Liver (tissue), 9 donors: ENCODE results near the gene TMCC2. TPM values are rescaled to one million over a fixed set of nuclear protein-coding genes. Genes with fewer than 3 reads are reported as not detected.

Experiments
- DNase-seq: peaks from one replicate; pipeline ENCODE4 v3.0.0-alpha.2; 2017; ENCODE audit warnings: low spot score
- H3K27ac ChIP-seq, 2 donors: one replicate each; pipeline ENCODE4 v1.7.0; 2013; ENCODE audit warnings: inconsistent platforms in 2 of 2, low read length in 2 of 2, control low read depth in 1 of 2, low read depth in 1 of 2, mild to moderate bottlenecking in 1 of 2
- H3K27me3 ChIP-seq, 4 donors: one replicate each; pipeline versions ENCODE4 v1.6.1 to v1.7.0; 2013; ENCODE audit warnings: low read length in 3 of 4, inconsistent platforms in 1 of 4, mild to moderate bottlenecking in 1 of 4, moderate library complexity in 1 of 4; ENCODE audit not compliant: control insufficient read depth in 4 of 4, insufficient read depth in 4 of 4
- H3K36me3 ChIP-seq, 4 donors: one replicate each; pipeline versions ENCODE4 v1.6.1 to v1.7.0; 2013; ENCODE audit warnings: low read length in 3 of 4, mild to moderate bottlenecking in 3 of 4, low read depth in 1 of 4, moderate library complexity in 1 of 4; ENCODE audit not compliant: control insufficient read depth in 4 of 4, insufficient read depth in 3 of 4
- H3K4me1 ChIP-seq, 4 donors: one replicate each; pipeline versions ENCODE4 v1.6.1 to v1.7.0; 2013; ENCODE audit warnings: low read length in 3 of 4, mild to moderate bottlenecking in 3 of 4, moderate library complexity in 1 of 4; ENCODE audit not compliant: control insufficient read depth in 4 of 4, insufficient read depth in 4 of 4
- H3K4me3 ChIP-seq, 3 donors: one replicate each; pipeline versions ENCODE4 v1.6.1 to v1.7.0; 2013; ENCODE audit warnings: low read length in 3 of 3, control low read depth in 1 of 3, low read depth in 1 of 3, mild to moderate bottlenecking in 1 of 3
- H3K9ac ChIP-seq, 2 donors: one replicate each; pipeline ENCODE4 v1.7.0; 2013; ENCODE audit warnings: low read length in 2 of 2, mild to moderate bottlenecking in 2 of 2, moderate library complexity in 2 of 2, control low read depth in 1 of 2, low read depth in 1 of 2
- H3K9me3 ChIP-seq, 4 donors: one replicate each; pipeline versions ENCODE4 v1.6.1 to v1.7.0; 2013; ENCODE audit warnings: low read length in 3 of 4; ENCODE audit not compliant: control insufficient read depth in 4 of 4
- EGR1 ChIP-seq, 2 donors: IDR thresholded peaks; 2 replicates each; pipeline ENCODE4 v1.6.1; 2016 to 2018; ENCODE audit warnings: antibody characterized with exemption in 2 of 2, low read depth in 2 of 2
- FOXA1 ChIP-seq: IDR thresholded peaks from 2 replicates; pipeline ENCODE4 v1.6.1; 2016; ENCODE audit warnings: antibody characterized with exemption
- FOXA2 ChIP-seq: IDR thresholded peaks from 2 replicates; pipeline ENCODE4 v1.6.1; 2016; ENCODE audit warnings: antibody characterized with exemption
- GABPA ChIP-seq, 2 donors: IDR thresholded peaks in 1 of 2; conservative IDR thresholded peaks in 1 of 2; 2 replicates each; pipeline ENCODE4 v1.6.1; 2016; ENCODE audit warnings: antibody characterized with exemption in 2 of 2, mild to moderate bottlenecking in 1 of 2, moderate library complexity in 1 of 2
- HNF4A ChIP-seq, 2 donors: conservative IDR thresholded peaks; 2 replicates each; pipeline ENCODE4 v1.6.1; 2016; ENCODE audit warnings: antibody characterized with exemption in 2 of 2, mild to moderate bottlenecking in 2 of 2
- HNF4G ChIP-seq: IDR thresholded peaks from 2 replicates; pipeline ENCODE4 v1.6.1; 2016; ENCODE audit warnings: antibody characterized with exemption
- JUND ChIP-seq, 2 donors: IDR thresholded peaks; 2 replicates each; pipeline ENCODE4 v1.6.1; 2016; ENCODE audit warnings: antibody characterized with exemption in 2 of 2
- NR2F2 ChIP-seq: IDR thresholded peaks from 2 replicates; pipeline ENCODE4 v1.6.1; 2016; ENCODE audit warnings: antibody characterized with exemption
- RAD21 ChIP-seq, 2 donors: IDR thresholded peaks; 2 replicates each; pipeline ENCODE4 v1.6.1; 2016; ENCODE audit warnings: antibody characterized with exemption in 2 of 2, mild to moderate bottlenecking in 2 of 2
- RXRA ChIP-seq, 2 donors: IDR thresholded peaks; 2 replicates each; pipeline ENCODE4 v1.6.1; 2017 to 2018; ENCODE audit warnings: antibody characterized with exemption in 2 of 2, mild to moderate bottlenecking in 1 of 2
- SP1 ChIP-seq: IDR thresholded peaks from 2 replicates; pipeline ENCODE4 v1.6.1; 2018; ENCODE audit warnings: antibody characterized with exemption, mild to moderate bottlenecking
- TAF1 ChIP-seq: conservative IDR thresholded peaks from 2 replicates; pipeline ENCODE4 v1.6.1; 2016; ENCODE audit warnings: antibody characterized with exemption, mild to moderate bottlenecking
- YY1 ChIP-seq: IDR thresholded peaks from 2 replicates; pipeline ENCODE4 v1.6.1; 2016; ENCODE audit warnings: antibody characterized with exemption, mild to moderate bottlenecking
- WGBS: extraction: QIAGEN DNeasy Blood & Tissue Kit; methylation state at CpG from one replicate; pipeline ENCODE4 v1.1.7; 2013; 5-methylcytosine and 5-hydroxymethylcytosine counted together
- polyA plus RNA-seq, 2 donors: library from polyadenylated mRNA; stranded (reverse) in 1 of 2; unstranded in 1 of 2; fragments of 200-250 nt in 1 of 2; fragments of >200 nt in 1 of 2; fragmentation: Nextera tagmentation in 1 of 2; extraction: Ambion mirVana in 1 of 2; gene quantifications; one replicate each; pipeline versions ENCODE4 v1.2.1 to v1.2.3, GENCODE V29; 2013 to 2015
- total RNA-seq, 2 donors: library from RNA; depleted of rRNA; stranded (reverse); fragments of >200 nt; gene quantifications; one replicate each; pipeline ENCODE4 v1.2.3, GENCODE V29; 2014
- TF ChIP-seq, protein P1 (sequence below): IDR thresholded peaks from 2 replicates; pipeline ENCODE4 v1.6.1; 2016; ENCODE audit warnings: antibody characterized with exemption
- TF ChIP-seq, protein P2 (sequence below): IDR thresholded peaks from 2 replicates; pipeline ENCODE4 v1.6.1; 2016; ENCODE audit warnings: antibody characterized with exemption, mild to moderate bottlenecking
- TF ChIP-seq, protein P3 (sequence below): IDR thresholded peaks from 2 replicates; pipeline ENCODE4 v1.6.1; 2016; ENCODE audit warnings: antibody characterized with exemption
- TF ChIP-seq, protein P4 (sequence below): IDR thresholded peaks from 2 replicates; pipeline ENCODE4 v1.6.1; 2016; ENCODE audit warnings: antibody characterized with exemption
- TF ChIP-seq, protein P5 (sequence below): fragments of 150-350 bp; IDR thresholded peaks from 2 replicates; pipeline ENCODE4 v1.5.1; 2017; ENCODE audit warnings: improper control_type of control experiment, low read depth, low read length; ENCODE audit not compliant: missing input control
- donor health status: healthy.
- donor health status: healthy.
- donor health status: healthy.
- donor health status: healthy.
- donor health status: healthy.

The TMCC2 gene
- total and polyA plus RNA-seq, 4 donors: 0.06 to 452 (median 0.21) TPM

DNA sequence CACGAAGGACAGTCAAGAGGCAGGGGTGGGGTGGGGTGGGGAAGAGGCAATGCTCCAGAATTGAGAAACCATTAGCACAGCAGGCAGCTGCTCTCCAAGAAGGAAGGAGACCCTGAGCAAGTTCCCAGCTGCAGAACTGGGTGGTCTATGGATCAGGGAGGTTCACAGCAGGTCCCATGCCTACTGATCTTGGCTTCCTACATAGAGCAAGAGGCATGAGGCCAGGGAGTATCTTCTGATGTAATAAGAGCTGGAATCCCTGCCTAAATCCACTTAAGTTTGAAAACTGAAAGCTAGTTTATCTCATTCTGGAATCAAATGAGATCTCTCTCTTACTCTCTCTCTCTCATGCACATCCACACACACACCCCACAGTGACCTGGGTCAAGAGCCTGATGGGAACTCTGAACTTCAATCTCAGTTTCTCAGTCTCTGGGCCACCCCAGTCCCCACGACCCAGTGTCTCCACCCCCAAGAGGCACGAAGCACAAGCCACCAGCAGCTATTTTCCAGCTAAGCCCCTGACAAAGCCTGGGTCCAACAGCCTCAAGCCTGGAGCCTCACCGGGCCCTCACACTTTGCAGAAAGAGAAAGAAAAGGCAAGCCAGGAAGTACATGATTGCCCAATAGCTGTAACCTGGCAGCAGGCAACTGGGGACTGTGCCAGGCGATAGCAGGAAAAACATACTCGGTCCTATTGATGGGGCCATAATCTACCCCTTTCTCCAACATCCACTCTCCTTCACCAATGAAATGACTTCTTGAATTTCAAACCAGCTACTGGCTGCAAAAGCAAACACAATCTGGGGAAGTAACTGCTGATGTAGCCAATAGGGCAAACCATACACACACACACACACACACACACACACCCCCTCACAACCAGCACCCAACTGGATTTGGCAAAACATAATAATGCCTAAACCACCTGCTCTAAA, 91.6 kb downstream of the TMCC2 start:
- no peak for DNase-seq
- Histone ChIP-seq H3K9me3 (no peaks in the 10 kb centered on the region), H3K4me1 (peaks cover 20 to 57% (median 47%) of the 10 kb centered on the region in 4 donors), H3K27ac (peak overlapping the region; percentile 58 to 86), H3K36me3 (no peaks in the 10 kb centered on the region), H3K9ac (peak overlapping the region in 1 of 2 donors; percentile 17), H3K4me3 (peak overlapping the region; percentile 22 to 29 (median 25)), H3K27me3 (no peaks in the 10 kb centered on the region)
- WGBS: 9% methylated on average over 6 of the region's 6 CpGs
- TF ChIP-seq TAF1 (peak; percentile 25), RXRA (IDR thresholded peaks at IDR 0.05) (peak; percentile 76 to 82), FOXA2 (no peak), FOXA1 (peak; percentile 6), JUND (IDR thresholded peaks at IDR 0.05) (peak in 1 of 2 donors; percentile 72), RAD21 (IDR thresholded peaks at IDR 0.05) (peak in 1 of 2 donors; percentile 45), HNF4G (peak; percentile 13), GABPA (IDR thresholded peaks at IDR 0.05 in 1 of 2, conservative IDR thresholded peaks at IDR 0.05 in 1 of 2) (peak in 1 of 2 donors; percentile 17), EGR1 (IDR thresholded peaks at IDR 0.05; ENCODE audit: low read depth in 2 of 2) (peak; percentile 48 to 88), NR2F2 (no peak), YY1 (peak; percentile 31), HNF4A (conservative IDR thresholded peaks at IDR 0.05) (peak; percentile 69 to 72), SP1 (peak; percentile 79)
- TF ChIP-seq, protein P1, sequence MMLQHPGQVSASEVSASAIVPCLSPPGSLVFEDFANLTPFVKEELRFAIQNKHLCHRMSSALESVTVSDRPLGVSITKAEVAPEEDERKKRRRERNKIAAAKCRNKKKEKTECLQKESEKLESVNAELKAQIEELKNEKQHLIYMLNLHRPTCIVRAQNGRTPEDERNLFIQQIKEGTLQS: peak; percentile 10
- TF ChIP-seq, protein P2, sequence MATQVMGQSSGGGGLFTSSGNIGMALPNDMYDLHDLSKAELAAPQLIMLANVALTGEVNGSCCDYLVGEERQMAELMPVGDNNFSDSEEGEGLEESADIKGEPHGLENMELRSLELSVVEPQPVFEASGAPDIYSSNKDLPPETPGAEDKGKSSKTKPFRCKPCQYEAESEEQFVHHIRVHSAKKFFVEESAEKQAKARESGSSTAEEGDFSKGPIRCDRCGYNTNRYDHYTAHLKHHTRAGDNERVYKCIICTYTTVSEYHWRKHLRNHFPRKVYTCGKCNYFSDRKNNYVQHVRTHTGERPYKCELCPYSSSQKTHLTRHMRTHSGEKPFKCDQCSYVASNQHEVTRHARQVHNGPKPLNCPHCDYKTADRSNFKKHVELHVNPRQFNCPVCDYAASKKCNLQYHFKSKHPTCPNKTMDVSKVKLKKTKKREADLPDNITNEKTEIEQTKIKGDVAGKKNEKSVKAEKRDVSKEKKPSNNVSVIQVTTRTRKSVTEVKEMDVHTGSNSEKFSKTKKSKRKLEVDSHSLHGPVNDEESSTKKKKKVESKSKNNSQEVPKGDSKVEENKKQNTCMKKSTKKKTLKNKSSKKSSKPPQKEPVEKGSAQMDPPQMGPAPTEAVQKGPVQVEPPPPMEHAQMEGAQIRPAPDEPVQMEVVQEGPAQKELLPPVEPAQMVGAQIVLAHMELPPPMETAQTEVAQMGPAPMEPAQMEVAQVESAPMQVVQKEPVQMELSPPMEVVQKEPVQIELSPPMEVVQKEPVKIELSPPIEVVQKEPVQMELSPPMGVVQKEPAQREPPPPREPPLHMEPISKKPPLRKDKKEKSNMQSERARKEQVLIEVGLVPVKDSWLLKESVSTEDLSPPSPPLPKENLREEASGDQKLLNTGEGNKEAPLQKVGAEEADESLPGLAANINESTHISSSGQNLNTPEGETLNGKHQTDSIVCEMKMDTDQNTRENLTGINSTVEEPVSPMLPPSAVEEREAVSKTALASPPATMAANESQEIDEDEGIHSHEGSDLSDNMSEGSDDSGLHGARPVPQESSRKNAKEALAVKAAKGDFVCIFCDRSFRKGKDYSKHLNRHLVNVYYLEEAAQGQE: no peak
- TF ChIP-seq, protein P3, sequence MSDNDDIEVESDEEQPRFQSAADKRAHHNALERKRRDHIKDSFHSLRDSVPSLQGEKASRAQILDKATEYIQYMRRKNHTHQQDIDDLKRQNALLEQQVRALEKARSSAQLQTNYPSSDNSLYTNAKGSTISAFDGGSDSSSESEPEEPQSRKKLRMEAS: peak; percentile 88
- TF ChIP-seq, protein P4, sequence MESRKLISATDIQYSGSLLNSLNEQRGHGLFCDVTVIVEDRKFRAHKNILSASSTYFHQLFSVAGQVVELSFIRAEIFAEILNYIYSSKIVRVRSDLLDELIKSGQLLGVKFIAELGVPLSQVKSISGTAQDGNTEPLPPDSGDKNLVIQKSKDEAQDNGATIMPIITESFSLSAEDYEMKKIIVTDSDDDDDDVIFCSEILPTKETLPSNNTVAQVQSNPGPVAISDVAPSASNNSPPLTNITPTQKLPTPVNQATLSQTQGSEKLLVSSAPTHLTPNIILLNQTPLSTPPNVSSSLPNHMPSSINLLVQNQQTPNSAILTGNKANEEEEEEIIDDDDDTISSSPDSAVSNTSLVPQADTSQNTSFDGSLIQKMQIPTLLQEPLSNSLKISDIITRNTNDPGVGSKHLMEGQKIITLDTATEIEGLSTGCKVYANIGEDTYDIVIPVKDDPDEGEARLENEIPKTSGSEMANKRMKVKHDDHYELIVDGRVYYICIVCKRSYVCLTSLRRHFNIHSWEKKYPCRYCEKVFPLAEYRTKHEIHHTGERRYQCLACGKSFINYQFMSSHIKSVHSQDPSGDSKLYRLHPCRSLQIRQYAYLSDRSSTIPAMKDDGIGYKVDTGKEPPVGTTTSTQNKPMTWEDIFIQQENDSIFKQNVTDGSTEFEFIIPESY: peak; percentile 23
- TF ChIP-seq, protein P5, sequence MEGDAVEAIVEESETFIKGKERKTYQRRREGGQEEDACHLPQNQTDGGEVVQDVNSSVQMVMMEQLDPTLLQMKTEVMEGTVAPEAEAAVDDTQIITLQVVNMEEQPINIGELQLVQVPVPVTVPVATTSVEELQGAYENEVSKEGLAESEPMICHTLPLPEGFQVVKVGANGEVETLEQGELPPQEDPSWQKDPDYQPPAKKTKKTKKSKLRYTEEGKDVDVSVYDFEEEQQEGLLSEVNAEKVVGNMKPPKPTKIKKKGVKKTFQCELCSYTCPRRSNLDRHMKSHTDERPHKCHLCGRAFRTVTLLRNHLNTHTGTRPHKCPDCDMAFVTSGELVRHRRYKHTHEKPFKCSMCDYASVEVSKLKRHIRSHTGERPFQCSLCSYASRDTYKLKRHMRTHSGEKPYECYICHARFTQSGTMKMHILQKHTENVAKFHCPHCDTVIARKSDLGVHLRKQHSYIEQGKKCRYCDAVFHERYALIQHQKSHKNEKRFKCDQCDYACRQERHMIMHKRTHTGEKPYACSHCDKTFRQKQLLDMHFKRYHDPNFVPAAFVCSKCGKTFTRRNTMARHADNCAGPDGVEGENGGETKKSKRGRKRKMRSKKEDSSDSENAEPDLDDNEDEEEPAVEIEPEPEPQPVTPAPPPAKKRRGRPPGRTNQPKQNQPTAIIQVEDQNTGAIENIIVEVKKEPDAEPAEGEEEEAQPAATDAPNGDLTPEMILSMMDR: no peak
